ENCODE data around the gene MRPL49. TPM values are rescaled to one million over a fixed set of nuclear protein-coding genes. Genes with fewer than 3 reads are reported as not detected.
"Not testable (repeated sequence)": the region's sequence is repeated elsewhere in the genome, so short reads cannot be mapped to it uniquely, and the experiment has no call there.

Gene MRPL49
- total and polyA plus RNA-seq, 12 donors = 32.7 to 180 (median 125) TPM

DNA sequence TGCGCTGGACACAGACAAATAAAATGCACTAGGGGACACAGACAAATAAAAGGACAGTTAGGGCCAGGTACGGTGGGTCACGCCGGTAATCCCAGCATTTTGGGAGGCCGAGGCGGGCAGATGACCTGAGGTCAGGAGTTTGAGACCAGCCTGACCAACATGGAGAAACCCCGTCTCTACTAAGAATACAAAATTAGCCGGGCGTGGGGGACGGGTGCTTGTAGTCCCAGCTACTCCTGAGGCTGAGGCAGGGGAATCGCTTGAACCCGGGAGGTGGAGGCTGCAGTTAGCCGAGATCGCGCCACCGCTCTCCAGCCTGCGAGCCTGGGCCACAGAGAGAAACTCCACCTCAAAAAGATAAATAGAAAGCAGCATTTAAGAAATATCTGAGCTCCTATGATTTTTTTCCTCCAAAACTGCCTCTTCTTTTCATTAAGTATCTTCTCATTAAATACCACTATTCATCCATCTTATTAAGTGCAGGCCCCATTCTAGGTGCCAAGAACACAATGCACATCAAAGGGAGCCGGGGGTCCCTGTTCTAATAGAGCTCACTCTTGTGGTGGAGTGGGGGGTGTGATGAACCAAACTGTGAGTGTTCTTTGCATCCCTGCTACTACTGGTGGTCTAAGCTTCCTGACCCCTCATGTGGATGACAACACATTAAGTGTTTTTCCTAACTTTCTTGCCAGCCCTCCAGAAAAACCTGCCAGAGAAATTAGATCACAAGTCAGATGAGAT is 3.9 kb upstream of the MRPL49 start:
- peaks cover 43 to 56% of the 10 kb centered on the region in 2 donors for H3K4me1 ChIP-seq (replicated peaks in 1 of 2)
- peak overlapping the region in 3 of 5 donors; percentile 45 to 94 (median 66) for H3K27ac ChIP-seq
- intact Hi-C loops (cut with DNase I) = no loop called here
- H3K27me3 ChIP-seq = no peaks in the 10 kb centered on the region
- 70 to 79% (median 73%) methylated on average over 18 of the region's 18 CpGs for WGBS, 4 donors
- peaks cover 0 to 37% of the 10 kb centered on the region in 2 donors for H3K36me3 ChIP-seq (replicated peaks in 1 of 2)
- no peak overlapping the region for H3K4me3 ChIP-seq
- TF ChIP-seq POLR2A (IDR thresholded peaks at IDR 0.05) (no peak), CTCF (IDR thresholded peaks at IDR 0.05) (peak in 3 of 6 experiments; percentile 2 to 34 (median 28))
- no peaks in the 10 kb centered on the region for H3K9me3 ChIP-seq (replicated peaks in 1 of 3)
- peak in 3 of 7 donors; percentile 16 to 41 (median 22) for DNase-seq

DNA sequence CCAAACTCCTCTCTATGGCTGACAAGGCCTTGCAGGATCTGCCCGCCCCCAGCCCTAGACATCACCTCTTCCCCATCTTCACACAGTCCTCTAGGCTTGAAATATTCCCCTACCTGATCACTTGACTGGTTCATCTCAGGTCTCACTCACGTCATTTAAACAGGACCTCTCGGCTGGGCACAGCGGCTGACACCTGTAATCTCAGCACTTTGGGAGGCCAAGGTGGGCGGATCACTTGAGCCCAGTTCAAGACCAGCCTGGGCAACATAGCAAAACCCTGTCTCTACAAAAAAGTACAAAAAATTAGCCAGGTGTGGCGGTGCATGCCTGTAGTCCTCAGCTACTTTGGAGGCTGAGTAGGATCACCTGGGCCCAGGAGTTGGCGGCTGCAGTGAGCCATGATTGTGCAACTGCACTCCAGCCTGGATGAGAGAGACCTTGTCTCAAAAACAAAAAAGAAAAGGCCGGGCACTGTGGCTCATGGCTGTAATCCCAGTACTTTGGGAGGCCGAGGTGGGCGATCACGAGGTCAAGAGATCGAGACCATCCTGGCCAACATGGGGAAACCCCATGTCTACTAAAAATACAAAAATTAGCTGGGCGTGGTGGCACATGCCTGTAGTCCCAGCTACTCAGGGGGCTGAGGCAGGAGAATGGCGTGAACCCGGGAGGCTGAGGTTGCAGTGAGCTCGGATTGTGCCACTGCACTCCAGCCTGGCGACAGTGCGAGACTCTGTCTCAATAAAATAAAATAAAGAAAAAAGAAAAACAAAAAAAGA is 3.0 kb upstream of the MRPL49 start:
- Histone ChIP-seq H3K36me3 (replicated peaks in 1 of 2) (peaks cover 0 to 37% of the 10 kb centered on the region in 2 donors), H3K27ac (peak overlapping the region in 2 of 5 donors; percentile 23 to 66), H3K4me1 (replicated peaks in 1 of 2) (peaks cover 38 to 49% of the 10 kb centered on the region in 2 donors)
- H3K9me3 ChIP-seq (replicated peaks in 1 of 3); H3K27me3 ChIP-seq; H3K4me3 ChIP-seq; intact Hi-C loops (cut with DNase I): not testable (repeated sequence)
- peak in 5 of 7 donors; percentile 5 to 51 (median 38) for DNase-seq
- 78 to 86% (median 82%) methylated on average over 17 to 18 of the region's 18 CpGs for WGBS, 4 donors

DNA sequence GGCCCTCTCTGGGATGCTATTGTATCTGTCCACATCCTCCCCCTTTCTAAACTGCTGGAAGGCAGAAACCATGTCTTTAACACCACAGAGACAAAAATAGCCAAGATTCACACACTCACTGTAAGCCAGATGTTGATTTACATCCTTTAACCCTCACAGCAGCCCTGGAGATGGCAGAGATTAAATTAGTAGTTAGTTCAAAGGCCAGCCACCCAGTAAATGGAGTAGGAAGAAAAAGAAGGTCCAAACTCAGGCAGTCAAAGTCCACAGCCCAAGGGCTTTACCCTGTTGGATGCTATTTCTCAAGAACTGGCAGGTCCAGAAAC is 2.5 kb upstream of the MRPL49 start:
- no peak overlapping the region for H3K4me3 ChIP-seq
- no peak for TF ChIP-seq POLR2A (IDR thresholded peaks at IDR 0.05)
- no peak for TF ChIP-seq CTCF (IDR thresholded peaks at IDR 0.05)
- H3K9me3 ChIP-seq (replicated peaks in 1 of 3) = no peaks in the 10 kb centered on the region
- peaks cover 0 to 41% of the 10 kb centered on the region in 2 donors for H3K36me3 ChIP-seq (replicated peaks in 1 of 2)
- no peak for DNase-seq
- H3K27me3 ChIP-seq = no peaks in the 10 kb centered on the region
- intact Hi-C loops (cut with DNase I) = no loop called here
- H3K27ac ChIP-seq = no peak overlapping the region
- peaks cover 33 to 44% of the 10 kb centered on the region in 2 donors for H3K4me1 ChIP-seq (replicated peaks in 1 of 2)

DNA sequence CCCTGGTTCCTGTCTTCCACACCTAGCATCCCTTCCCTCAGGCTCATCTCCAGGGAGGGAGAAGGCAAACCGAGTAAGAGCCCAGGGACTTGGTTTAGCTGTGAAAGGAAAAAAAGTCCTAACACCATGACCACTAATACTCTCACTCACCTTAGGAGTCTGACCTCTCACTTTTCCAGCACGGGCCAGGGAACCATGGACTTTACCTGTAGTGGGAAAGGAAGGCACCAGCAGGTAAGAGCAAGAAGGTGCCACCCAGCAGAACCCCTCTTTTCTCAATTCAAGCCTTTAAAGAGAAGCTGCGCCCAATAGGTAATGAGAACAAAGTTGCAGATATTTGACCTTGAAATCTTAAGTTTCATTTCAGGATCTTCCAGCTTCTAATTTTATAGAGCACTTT is 1.3 kb upstream of the MRPL49 start:
- DNase-seq = peak in 4 of 7 donors; percentile 5 to 52 (median 16)
- Histone ChIP-seq H3K27ac (peak overlapping the region in 4 of 5 donors; percentile 87 to 97 (median 94)), H3K4me3 (peak overlapping the region in 1 of 4 donors; percentile 82), H3K4me1 (replicated peaks in 1 of 2) (peaks cover 26 to 32% of the 10 kb centered on the region in 2 donors), H3K36me3 (replicated peaks in 1 of 2) (peaks cover 0 to 44% of the 10 kb centered on the region in 2 donors), H3K27me3 (no peaks in the 10 kb centered on the region), H3K9me3 (replicated peaks in 1 of 3) (no peaks in the 10 kb centered on the region)
- 63 to 73% (median 69%) methylated on average over 3 of the region's 3 CpGs for WGBS, 4 donors
- intact Hi-C loops (cut with DNase I) = no loop called here
- no peak for TF ChIP-seq POLR2A (IDR thresholded peaks at IDR 0.05)
- no peak for TF ChIP-seq CTCF (IDR thresholded peaks at IDR 0.05)

Data from adrenal gland (tissue), 12 donors.